RWPE2 (cell line): ENCODE data around the gene FZR1.

Source experiments
- ATAC-seq: fragments of 200-7000 bp; cut with Tn5 transposase; 3 replicates; pipeline ENCODE4 v1.9.1; 2021; ENCODE audit warnings: low read depth
- DNase-seq: peaks from one replicate; pipeline ENCODE4 v3.0.0-alpha.2; 2020; ENCODE audit warnings: low spot score
- H3K27ac ChIP-seq: fragments of 450-650 bp; 2 replicates; pipeline ENCODE4 v1.5.1; 2017; ENCODE audit warnings: mild to moderate bottlenecking; ENCODE audit not compliant: poor library complexity, severe bottlenecking
- H3K27me3 ChIP-seq: fragments of 250-450 bp; sonication (Bioruptor Pico); 2 replicates; pipeline ENCODE4 v1.5.1; 2021; ENCODE audit warnings: mild to moderate bottlenecking, moderate library complexity; ENCODE audit not compliant: insufficient read depth, poor library complexity, severe bottlenecking
- H3K36me3 ChIP-seq: fragments of 250-450 bp; sonication (Bioruptor Pico); 2 replicates; pipeline ENCODE4 v1.5.1; 2020; ENCODE audit warnings: low read depth, mild to moderate bottlenecking, moderate library complexity
- H3K4me1 ChIP-seq: fragments of 250-450 bp; sonication (Bioruptor Pico); 2 replicates; pipeline ENCODE4 v1.5.1; 2021; ENCODE audit warnings: mild to moderate bottlenecking, moderate library complexity; ENCODE audit not compliant: insufficient read depth, poor library complexity, severe bottlenecking
- H3K4me3 ChIP-seq: fragments of 250-450 bp; sonication (Bioruptor Pico); 2 replicates; pipeline ENCODE4 v1.5.1; 2021; ENCODE audit warnings: mild to moderate bottlenecking, moderate library complexity; ENCODE audit not compliant: severe bottlenecking
- H3K9me3 ChIP-seq: fragments of 250-450 bp; sonication (Bioruptor Pico); 2 replicates; pipeline ENCODE4 v1.5.1; 2021; ENCODE audit warnings: mild to moderate bottlenecking, moderate library complexity; ENCODE audit not compliant: severe bottlenecking
- TF ChIP-seq, protein P1 (sequence below): fragments of 450-650 bp; IDR thresholded peaks from one replicate; pipeline ENCODE4 v1.5.1; 2017; ENCODE audit warnings: mild to moderate bottlenecking, moderate library complexity; ENCODE audit not compliant: poor library complexity, severe bottlenecking

FZR1 gene

GRCh38 chr19:3464587-3465235 is 41.4 kb upstream of the FZR1 start:
- no peaks in the 10 kb centered on the region for H3K27me3 ChIP-seq
- DNase-seq: no peak

GRCh38 chr19:3465552-3465951 is 40.6 kb upstream of the FZR1 start:
- DNase-seq (no peak), ATAC-seq (no peak)
- TF ChIP-seq, protein P1, sequence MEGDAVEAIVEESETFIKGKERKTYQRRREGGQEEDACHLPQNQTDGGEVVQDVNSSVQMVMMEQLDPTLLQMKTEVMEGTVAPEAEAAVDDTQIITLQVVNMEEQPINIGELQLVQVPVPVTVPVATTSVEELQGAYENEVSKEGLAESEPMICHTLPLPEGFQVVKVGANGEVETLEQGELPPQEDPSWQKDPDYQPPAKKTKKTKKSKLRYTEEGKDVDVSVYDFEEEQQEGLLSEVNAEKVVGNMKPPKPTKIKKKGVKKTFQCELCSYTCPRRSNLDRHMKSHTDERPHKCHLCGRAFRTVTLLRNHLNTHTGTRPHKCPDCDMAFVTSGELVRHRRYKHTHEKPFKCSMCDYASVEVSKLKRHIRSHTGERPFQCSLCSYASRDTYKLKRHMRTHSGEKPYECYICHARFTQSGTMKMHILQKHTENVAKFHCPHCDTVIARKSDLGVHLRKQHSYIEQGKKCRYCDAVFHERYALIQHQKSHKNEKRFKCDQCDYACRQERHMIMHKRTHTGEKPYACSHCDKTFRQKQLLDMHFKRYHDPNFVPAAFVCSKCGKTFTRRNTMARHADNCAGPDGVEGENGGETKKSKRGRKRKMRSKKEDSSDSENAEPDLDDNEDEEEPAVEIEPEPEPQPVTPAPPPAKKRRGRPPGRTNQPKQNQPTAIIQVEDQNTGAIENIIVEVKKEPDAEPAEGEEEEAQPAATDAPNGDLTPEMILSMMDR: no peak
- H3K9me3 ChIP-seq: no peaks in the 10 kb centered on the region
- peaks cover 18% of the 10 kb centered on the region for H3K36me3 ChIP-seq
- H3K4me3 ChIP-seq: no peak overlapping the region
- H3K27ac ChIP-seq: no peak overlapping the region
- no peaks in the 10 kb centered on the region for H3K4me1 ChIP-seq
- no peaks in the 10 kb centered on the region for H3K27me3 ChIP-seq

More at GRCh38 chr19:3464587-3465235, 41.4 kb upstream of the FZR1 start:
- H3K9me3 ChIP-seq: no peaks in the 10 kb centered on the region
- H3K4me1 ChIP-seq: no peaks in the 10 kb centered on the region
- H3K4me3 ChIP-seq: no peak overlapping the region
- H3K27ac ChIP-seq: no peak overlapping the region
- ATAC-seq: no peak
- peaks cover 27% of the 10 kb centered on the region for H3K36me3 ChIP-seq
- TF ChIP-seq, protein P1: no peak

- Histone ChIP-seq H3K4me3 (no peak overlapping the region), H3K27ac (no peak overlapping the region), H3K9me3 (no peaks in the 10 kb centered on the region), H3K27me3 (no peaks in the 10 kb centered on the region), H3K36me3 (peaks cover 11% of the 10 kb centered on the region; the same call in 1 of the 2 replicates), H3K4me1 (no peaks in the 10 kb centered on the region)
- no peak for ATAC-seq
- no peak for DNase-seq
- TF ChIP-seq, protein P1: no peak
These were observed 39.5 kb upstream of the FZR1 start for GRCh38 chr19:3466635-3467034.

- no peak for DNase-seq
- TF ChIP-seq, protein P1: no peak
- Histone ChIP-seq H3K4me3 (no peak overlapping the region), H3K36me3 (peaks cover 1% of the 10 kb centered on the region; the same call in 1 of the 2 replicates), H3K27ac (no peak overlapping the region), H3K27me3 (no peaks in the 10 kb centered on the region), H3K4me1 (no peaks in the 10 kb centered on the region), H3K9me3 (no peaks in the 10 kb centered on the region)
- no peak for ATAC-seq
These were observed 38.5 kb upstream of the FZR1 start for GRCh38 chr19:3467437-3468198.

DNA sequence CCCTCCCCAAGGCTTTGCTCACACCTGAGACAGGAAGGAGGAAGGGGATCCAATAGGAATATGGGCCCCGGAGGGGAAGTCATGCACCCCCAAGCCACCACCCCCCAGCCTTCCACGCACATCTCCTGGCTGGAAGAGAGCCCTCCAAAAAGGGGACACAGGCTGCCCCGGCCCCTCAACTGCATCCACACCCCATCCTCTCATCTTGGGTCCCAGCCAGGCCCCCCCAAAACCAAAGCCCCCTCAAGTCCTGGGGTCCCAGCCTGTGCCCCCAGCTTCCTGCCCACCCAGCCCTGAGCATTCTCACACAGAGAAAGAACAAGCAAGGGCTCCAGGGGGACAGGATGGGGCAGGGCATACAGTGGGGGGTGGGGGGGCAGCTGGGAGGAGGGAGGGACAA is 37.9 kb upstream of the FZR1 start:
- H3K4me1 ChIP-seq: no peaks in the 10 kb centered on the region
- H3K9me3 ChIP-seq: no peaks in the 10 kb centered on the region
- H3K4me3 ChIP-seq: no peak overlapping the region
- DNase-seq: no peak
- no peak overlapping the region for H3K27ac ChIP-seq
- TF ChIP-seq, protein P1: no peak
- no peak for ATAC-seq
- H3K36me3 ChIP-seq: no peaks in the 10 kb centered on the region
- H3K27me3 ChIP-seq: no peaks in the 10 kb centered on the region
